ENCODE measurements around the gene RPS6KA2.

GRCh38 chr6:166617359-166617758 lies 9.7 kb downstream of the RPS6KA2 start:
- TF ChIP-seq CTCF (IDR thresholded peaks at IDR 0.05; ENCODE audit: extremely low read depth in 1 of 2, insufficient read depth in 1 of 2, low read depth in 1 of 2, low read length in 2 of 2) (no peak), POLR2A (IDR thresholded peaks at IDR 0.05; ENCODE audit: low read depth, low read length) (no peak), POLR2AphosphoS5 (IDR thresholded peaks at IDR 0.05; ENCODE audit: insufficient read depth, low read depth, low read length) (no peak), EZH2 (IDR thresholded peaks at IDR 0.05; ENCODE audit: borderline replicate concordance, low read depth, low read length, severe bottlenecking) (no peak), JUN (IDR thresholded peaks at IDR 0.05; ENCODE audit: borderline replicate concordance, insufficient read depth, insufficient read length, low read depth) (no peak), MAX (IDR thresholded peaks at IDR 0.05; ENCODE audit: insufficient read depth, insufficient read length) (no peak), MYC (IDR thresholded peaks at IDR 0.05; ENCODE audit: low read depth, low read length) (no peak), GATA2 (IDR thresholded peaks at IDR 0.05; ENCODE audit: insufficient read depth, insufficient read length, low read depth, low read length) (no peak), FOS (IDR thresholded peaks at IDR 0.05; ENCODE audit: borderline replicate concordance, insufficient read depth, low read length) (no peak)

Measured in endothelial cell of umbilical vein (primary cell).